Medulla oblongata (tissue), 1 donor: ENCODE data around the gene PIK3IP1.
"Not testable (repeated sequence)": the region's sequence is repeated elsewhere in the genome, so short reads cannot be mapped to it uniquely, and the experiment has no call there.

Experiments
- DNase-seq: peaks from one replicate; pipeline ENCODE4 v3.0.0-alpha.2; 2015; ENCODE audit errors: extremely low spot score

Gene PIK3IP1

DNA sequence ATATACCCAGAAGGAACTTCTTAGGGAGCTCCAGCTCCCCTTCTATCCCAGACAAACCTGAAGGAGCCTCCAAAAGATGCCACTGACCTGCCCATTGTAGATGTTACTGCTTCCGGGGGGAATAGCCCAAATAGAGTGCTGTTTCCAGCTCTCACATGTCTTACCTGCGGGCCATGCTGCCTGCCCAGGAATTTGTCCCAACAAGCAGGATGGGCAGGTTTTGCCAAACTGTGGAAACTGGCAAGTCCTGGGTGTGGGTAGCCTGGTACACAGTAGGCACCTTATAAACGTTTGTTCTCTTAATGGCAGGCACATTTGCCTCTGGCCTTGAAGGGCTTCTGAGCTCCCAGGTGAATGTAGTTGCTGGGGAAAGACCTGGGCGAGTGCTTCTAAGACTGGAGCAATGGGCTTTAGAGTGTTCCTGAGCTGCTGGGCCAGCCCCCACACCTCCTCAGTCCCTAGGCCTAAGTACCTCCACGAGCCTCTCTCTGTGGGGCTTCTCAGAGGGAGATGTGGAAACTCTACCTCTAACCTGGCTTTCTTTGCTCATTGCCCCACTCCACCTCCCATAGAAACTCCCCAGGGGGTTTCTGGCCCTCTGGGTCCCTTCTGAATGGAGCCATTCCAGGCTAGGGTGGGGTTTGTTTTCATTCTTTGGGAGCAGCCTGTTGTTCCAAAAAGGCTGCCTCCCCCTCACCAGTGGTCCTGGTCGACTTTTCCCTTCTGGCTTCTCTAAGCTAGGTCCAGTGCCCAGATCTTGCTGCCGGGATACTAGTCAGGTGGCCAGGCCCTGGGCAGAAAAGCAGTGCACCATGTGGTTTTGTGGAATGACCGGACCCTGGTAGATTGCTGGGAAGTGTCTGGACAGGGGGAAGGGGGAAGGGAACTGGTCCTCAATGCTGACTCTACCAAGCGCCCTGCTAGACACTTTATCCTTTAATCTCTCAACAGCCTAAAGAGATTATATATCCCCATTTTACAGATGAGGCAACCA, 43.0 kb downstream of the PIK3IP1 start:
- DNase-seq, result peak; percentile 84

DNA sequence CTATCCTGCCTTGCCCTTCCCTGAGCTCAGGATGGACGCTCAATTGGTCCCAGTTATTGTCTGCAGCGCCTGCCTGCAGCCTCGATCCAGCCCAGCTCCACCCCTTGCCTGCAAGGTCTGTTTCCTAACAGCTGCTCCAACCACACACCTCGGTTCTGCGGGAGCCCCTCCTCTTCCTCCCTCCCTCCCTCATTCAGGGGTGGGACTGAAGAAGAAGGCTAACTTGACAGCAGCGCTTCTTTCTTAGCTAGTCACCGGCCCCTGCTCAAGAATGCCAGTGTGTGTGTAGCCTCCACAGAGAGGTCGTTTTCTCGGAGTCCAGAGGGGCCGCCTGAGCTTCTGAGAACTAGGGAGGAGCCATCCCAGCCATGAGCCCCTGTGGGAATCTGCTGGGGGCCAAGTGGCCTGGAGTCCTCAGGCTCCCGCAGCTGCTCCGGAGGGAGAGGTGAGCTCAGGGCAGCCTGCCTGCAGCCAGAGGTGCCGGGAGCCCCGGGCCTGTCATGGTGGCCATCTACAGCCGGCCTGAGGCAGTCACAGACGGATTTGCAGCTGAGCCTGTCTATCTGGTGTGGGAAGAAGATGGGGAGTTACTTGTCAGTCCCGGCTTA, 44.0 kb downstream of the PIK3IP1 start:
- peak; percentile 83 for DNase-seq

DNA sequence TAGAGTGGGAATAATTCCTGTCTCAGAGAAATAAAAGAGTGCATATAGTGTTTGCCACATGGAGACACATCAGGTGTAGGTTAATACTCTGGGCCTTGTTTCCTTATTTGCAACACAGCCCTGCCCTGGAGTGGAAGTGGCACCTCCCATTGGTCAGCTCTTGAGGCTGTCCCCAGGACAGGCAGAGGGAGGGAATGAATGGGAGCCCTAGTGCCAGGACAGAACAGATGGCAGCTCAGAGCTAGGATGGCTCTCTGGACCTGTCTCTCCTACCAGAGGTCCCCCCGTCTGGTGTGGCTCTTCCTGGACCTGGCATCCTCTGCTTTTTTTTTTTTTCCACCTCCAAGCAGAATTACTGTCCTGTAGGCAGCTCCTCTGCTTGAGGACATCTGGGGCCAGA, 44.6 kb downstream of the PIK3IP1 start:
- no peak for DNase-seq

DNA sequence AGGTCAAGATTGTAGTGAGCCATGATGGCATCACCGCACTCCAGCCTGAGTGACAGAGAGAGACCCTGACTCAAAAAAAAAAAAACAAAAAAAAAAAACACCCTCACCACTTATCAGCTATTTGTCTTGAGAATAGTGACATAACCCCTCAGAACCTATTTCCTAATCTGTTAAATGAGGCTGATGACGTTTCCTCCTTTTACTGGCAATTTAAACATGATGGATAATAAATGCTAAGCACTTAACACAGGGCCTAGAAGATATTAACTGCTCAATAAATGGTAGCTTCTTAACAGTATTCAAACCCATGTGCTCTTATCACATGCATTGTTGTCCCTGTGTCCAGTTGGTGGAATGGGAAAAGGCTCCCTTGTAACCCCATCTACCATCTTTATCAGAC, 45.6 kb downstream of the PIK3IP1 start:
- no peak for DNase-seq

DNA sequence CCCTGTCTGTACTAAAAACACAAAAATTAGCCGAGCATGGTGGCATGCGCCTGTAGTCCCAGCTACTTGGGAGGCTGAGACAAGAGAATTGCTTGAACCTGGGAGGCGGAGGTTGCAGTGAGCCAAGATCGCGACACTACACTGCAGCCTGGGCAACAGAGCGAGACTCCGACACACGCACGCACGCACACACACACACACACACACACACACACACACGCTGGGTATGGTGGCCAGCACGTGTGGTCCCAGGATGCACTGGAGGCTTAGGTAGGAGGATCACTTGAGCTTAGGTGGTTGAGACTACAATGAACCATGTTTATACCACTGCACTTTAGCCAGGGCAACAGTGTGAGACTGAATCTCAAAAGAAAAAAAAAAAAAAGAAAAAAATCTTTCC, 46.3 kb downstream of the PIK3IP1 start:
- DNase-seq, result not testable (repeated sequence)

DNA sequence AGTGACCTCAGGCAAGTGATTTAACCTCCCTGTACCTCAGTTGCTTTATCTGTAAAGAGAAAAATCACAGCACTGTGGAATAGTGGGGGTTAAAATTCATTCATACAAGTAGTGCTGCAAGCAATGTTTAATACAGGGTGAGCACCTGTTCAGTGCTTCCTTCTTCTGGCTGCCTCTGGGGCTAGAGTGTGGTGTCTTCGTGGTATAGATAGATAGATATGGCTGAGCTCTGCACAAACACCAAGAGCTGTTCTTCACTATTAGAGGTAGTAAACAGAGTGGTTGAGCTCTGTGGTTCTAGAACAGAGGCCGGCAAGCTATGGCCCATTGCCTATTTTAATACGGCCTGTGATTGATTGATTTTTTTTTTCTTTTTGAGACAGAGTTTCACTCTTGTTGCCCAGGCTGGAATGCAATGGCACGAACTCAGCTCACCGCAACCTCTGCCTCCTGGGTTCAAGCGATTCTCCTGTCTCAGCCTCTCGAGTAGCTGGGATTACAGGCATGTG, 47.3 kb downstream of the PIK3IP1 start:
- DNase-seq, result no peak

DNA sequence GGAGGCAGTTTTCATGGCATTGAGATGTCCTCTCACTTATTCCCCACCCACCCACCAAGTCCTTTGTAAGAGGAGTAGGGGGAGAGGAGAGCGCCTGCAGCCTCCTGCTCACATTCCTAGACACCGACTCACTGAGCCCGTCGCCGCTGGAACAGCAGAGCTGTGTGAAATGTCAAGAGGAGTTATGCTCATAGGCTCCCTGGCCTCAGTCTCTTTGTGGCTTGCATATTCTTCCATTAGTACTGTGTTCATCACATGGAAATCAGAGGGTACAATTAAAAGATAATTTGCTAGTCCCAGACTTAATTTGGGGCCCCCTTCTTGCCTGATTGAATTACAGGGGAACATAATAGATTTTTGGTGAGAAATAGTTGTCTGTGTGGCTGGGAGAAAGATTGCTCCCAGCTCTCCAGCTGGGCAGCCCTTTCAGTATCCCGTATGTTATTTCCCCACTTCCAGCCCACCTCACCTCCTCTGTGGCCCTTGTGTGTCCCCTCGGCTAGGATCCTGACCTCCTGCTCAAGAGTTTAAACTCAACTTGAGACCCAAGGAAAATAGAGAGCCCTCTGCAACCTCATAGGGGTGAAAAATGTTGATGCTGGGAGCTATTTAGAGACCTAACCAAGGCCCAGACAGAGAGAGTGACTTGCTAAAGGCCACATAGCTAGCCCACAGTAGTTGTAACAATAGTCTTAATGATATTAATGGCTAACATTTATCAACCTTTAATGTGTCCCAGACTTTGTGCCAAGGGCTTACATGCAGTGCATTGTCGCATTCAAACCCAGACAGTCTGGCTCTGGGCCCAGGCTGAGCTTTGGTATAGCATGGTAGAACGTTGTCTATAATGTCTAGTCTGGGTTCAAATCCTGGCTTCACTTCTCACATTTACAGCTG, 48.0 kb downstream of the PIK3IP1 start:
- DNase-seq, result no peak

DNA sequence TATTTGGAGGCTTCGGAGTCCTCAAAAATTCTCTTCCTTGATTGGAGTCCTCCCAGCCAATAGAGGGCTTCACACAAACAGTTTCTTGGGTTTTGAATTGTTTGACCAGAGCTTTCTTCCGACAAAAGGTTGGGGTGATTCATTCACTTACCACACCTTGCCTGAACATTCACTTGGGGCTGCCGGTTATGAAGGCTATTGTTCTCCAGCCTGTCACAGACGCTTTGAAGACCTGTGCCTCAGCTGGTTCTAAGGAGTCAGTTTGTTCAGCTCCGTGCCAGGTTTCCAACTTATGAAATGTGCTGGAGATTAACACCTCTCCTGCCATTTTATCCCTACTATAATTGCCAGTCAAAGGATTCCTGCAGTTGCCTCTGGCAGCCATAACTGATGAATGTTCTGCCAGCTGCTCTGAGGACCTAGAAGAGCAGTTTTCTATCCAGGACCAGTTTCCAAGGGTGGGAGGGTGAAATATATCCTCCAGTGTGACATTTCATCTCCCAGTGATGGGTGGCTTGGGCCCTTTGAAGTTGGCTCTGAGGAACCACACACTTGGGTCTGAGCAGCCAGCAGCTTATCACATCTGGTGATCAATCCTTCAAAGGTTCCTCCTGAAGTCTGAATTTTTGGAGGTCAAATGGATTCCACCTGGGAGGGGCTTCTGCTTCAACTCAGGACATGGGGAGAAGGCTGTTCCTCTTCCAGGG, 48.8 kb downstream of the PIK3IP1 start:
- DNase-seq, result no peak

DNA sequence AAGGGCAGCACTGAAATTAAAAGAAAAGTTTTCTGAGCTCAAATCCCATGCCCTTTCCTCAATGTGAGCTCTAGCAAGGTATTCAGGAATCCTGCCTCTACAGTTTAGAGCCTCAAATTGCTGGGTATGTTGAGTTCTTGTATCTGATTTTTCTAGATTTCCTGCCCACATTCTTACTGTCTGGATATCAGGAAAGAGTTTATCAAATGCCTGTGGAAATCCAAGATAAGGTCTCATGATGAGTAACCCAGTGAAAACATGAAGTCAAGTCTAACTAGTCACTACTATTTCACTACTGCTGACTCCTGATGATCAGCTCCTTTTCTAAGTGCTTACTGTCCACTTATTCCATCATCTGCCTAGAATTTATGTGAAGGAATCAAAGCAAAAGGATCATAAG, 50.4 kb downstream of the PIK3IP1 start:
- no peak for DNase-seq

DNA sequence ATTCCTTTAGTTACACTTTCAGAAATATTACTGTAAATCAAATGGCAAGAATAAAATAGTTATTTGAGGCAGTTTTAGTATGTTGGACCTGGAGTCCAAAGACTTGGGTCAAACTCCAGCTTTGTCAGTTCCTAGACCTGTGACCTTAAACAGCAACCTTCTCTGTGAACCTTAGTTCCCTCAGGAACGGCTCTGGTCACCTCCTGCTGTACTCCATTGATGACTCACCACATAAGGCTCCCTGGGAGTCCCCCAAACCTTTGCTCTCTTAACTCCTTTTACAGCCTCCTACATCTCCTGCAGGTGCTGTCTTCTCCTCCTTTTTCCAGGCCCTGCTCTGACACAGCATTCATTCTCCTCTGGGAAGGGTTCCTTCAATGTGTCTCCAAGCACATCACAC, 51.1 kb downstream of the PIK3IP1 start:
- DNase-seq, result no peak

DNA sequence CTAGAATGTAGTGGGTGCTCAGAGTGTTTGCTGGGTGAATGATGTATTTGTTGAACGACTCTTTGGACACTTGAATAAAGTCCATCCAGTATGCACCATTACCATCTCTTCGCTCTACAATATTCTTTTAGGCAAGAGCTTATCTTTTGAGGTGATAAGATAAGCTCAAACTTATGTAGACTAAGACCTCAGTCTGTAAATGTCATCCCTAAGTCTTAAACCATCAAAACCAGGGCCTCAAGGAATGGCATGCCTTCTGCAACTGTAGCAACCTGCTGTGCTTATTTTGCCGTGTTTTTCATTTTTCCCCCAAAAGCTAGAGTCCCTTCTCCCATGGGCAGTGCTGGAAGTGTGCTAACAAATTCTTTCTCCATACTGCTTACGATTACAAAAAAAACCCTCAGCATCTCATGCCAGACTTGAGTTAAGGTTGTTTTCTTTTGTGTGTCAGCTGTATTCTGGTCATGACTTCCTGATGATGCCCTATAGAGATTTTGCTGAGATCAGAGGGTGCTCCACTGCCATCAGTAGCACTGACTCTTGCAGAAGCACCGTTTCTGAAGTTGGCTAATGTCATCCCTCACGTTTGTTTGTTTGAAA, 52.4 kb downstream of the PIK3IP1 start:
- no peak for DNase-seq

DNA sequence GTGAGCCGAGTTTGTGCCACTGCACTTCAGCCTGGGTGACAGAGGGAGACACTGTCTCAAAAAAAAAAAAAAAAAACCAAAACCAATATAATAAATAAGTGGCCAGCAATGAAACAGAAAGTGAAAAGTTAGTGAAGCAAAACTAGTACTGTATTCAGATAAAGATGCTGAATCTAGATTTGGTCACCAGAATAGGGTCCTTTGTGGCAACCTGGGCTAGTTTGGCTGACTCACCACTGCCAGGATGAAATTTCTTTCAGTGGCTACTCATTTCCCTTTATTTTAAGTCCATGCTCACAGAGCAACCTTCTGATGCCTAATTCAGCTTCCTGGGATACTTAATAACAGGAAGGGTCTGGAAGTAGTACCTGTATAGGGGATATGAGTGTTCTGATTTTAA, 54.2 kb downstream of the PIK3IP1 start:
- DNase-seq, result no peak

DNA sequence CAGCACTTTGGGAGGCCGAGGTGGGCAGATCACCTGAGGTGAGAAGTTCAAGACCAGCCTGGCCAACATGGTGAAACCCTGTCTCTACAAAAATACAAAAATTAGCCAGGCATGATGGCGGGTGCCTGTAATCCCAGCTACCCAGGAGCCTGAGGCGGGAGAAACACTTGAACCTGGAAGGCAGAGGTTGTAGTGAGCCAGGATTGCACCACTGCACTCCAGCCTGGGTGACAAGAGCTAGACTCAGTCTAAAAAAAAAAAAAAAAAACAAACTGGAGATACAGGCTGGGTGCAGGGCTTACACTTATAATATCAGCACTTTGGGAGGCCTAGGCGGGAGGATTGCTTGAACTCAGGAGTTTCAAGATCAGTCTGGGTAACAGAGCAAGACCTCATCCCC, 56.2 kb downstream of the PIK3IP1 start:
- DNase-seq, result not testable (repeated sequence)

DNA sequence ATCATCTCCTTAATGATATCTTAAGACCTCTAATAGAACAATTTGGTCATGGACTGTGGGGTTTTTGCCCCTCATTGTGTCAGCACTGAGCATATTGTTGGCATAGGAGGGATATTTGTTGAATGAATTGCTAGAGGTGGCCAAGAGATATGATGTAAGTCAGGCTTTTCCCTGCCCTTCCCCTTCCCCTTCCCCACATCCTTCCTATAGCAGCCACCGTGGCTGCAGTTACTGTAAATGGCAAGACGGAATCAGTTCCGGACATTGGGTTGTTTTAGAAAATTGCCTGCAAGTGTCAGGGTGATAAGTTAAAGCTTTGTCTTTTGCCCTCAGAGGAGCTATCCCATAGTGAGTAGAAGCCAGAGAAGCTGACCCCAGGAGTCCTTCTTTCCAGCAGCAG, 57.2 kb downstream of the PIK3IP1 start:
- DNase-seq, result no peak

DNA sequence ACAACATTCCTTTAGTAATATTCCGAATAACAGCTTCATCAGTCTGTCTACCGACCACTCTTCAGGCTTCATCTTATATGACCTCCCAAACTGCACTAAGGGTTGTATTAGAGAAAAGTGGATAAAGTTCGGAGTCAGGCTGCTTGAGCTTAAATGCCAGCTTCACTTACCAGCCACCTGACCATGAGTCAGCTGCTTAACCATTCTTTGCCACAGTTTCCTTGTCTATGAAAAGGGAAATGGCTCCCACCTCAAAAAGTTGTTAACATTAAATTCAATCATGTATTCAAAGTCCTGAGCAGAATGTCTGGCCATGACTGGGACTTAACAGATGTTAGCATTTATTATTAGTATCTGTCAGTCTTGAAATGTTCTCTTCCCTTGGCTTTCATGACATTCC, 59.3 kb downstream of the PIK3IP1 start:
- DNase-seq, result no peak
